ENCODE data around the gene PPFIA3. TPM values are rescaled to one million over a fixed set of nuclear protein-coding genes. Genes with fewer than 3 reads are reported as not detected.

PPFIA3 gene
- total and polyA plus RNA-seq, 2 donors (not counting 1 experiment from before 2014, with no cell fraction given), result 2.1 to 3.4 TPM

GRCh38 chr19:49148044-49148682 lies 28.8 kb downstream of the PPFIA3 start:
- H3K79me2 ChIP-seq (ENCODE audit: control insufficient read depth, insufficient read depth, low read length), result no peaks in the 10 kb centered on the region
- Mint-ChIP-seq H3K4me3 (peak overlapping the region; percentile 75), H3K4me1 (peaks cover 42% of the 10 kb centered on the region), H3K9me3 (ENCODE audit: insufficient read depth) (no peaks in the 10 kb centered on the region), H3K27me3 (peaks cover 51% of the 10 kb centered on the region), H3K27ac (no peak overlapping the region)
- ATAC-seq (ENCODE audit: low read depth), result no peak
- no peak for DNase-seq
- TF ChIP-seq, protein P1, sequence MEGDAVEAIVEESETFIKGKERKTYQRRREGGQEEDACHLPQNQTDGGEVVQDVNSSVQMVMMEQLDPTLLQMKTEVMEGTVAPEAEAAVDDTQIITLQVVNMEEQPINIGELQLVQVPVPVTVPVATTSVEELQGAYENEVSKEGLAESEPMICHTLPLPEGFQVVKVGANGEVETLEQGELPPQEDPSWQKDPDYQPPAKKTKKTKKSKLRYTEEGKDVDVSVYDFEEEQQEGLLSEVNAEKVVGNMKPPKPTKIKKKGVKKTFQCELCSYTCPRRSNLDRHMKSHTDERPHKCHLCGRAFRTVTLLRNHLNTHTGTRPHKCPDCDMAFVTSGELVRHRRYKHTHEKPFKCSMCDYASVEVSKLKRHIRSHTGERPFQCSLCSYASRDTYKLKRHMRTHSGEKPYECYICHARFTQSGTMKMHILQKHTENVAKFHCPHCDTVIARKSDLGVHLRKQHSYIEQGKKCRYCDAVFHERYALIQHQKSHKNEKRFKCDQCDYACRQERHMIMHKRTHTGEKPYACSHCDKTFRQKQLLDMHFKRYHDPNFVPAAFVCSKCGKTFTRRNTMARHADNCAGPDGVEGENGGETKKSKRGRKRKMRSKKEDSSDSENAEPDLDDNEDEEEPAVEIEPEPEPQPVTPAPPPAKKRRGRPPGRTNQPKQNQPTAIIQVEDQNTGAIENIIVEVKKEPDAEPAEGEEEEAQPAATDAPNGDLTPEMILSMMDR (IDR thresholded peaks at IDR 0.05), result no peak
- no peak for TF ChIP-seq EZH2 (IDR thresholded peaks at IDR 0.05; ENCODE audit: borderline replicate concordance, insufficient read depth, low read depth, low read length, poor library complexity, severe bottlenecking)
- H2AFZ ChIP-seq (ENCODE audit: insufficient read depth, low read depth, low read length, poor library complexity, severe bottlenecking), result no peak overlapping the region
- ChIA-PET CTCF (interaction anchor here (0.6 to 1.8 kb wide), 8 partner anchors 28 to 363 kb away, joined by 3 to 10 read pairs (median 4); partner anchors contain the start of genes GYS1, LIN7B and RUVBL2), POLR2A (no interaction called here)
- H3K36me3 ChIP-seq (replicated peaks in 1 of 2; ENCODE audit: control extremely low read depth in 1 of 2, control insufficient read depth in 1 of 2, extremely low read depth in 1 of 2, insufficient read depth in 2 of 2, low read length in 1 of 2), result no peaks in the 10 kb centered on the region
- no peak overlapping the region for H3K9ac ChIP-seq (ENCODE audit: low read length)
- 76% methylated on average over 10 of the region's 11 CpGs for WGBS (ENCODE audit: insufficient coverage)
- intact Hi-C loops (cut with micrococcal nuclease), result loop anchor here (5.0 to 10.0 kb wide), 2 partner anchors 36 to 57 kb away; partner anchors contain the start of gene LIN7B
- no peak overlapping the region for H3K4me3 ChIP-seq (ENCODE audit: control extremely low read depth in 1 of 5, extremely low read depth in 1 of 5, insufficient read depth in 1 of 5, low read depth in 2 of 5, low read length in 4 of 5)
- H3K9me3 ChIP-seq (ENCODE audit: control extremely low read depth in 1 of 3, control insufficient read depth in 2 of 3, insufficient read depth in 1 of 3, low read length in 2 of 3), result peaks cover 0 to 52% (median 7%) of the 10 kb centered on the region in 3 donors
- H4K20me1 ChIP-seq (ENCODE audit: control insufficient read depth, insufficient read depth, low read length, poor library complexity, severe bottlenecking), result no peaks in the 10 kb centered on the region
- no peak overlapping the region for H3K27ac ChIP-seq (ENCODE audit: low read length in 2 of 2)
- peaks cover 44 to 48% of the 10 kb centered on the region in 2 donors for H3K4me1 ChIP-seq (ENCODE audit: control insufficient read depth in 2 of 2, insufficient read depth in 2 of 2, low read length in 2 of 2)
- peaks cover 0 to 87% (median 38%) of the 10 kb centered on the region in 4 experiments for H3K27me3 ChIP-seq (replicated peaks in 1 of 4; ENCODE audit: control extremely low read depth in 1 of 4, control insufficient read depth in 3 of 4, insufficient read depth in 4 of 4, low read length in 3 of 4)
- peak overlapping the region; percentile 97 for H3K4me2 ChIP-seq (replicated peaks; ENCODE audit: low read depth, low read length, poor library complexity, severe bottlenecking)
